SK-N-SH (cell line): ENCODE results near the gene FXYD7. TPM values are rescaled to one million over a fixed set of nuclear protein-coding genes. Genes with fewer than 3 reads are reported as not detected.
"Not testable (repeated sequence)": the region's sequence is repeated elsewhere in the genome, so short reads cannot be mapped to it uniquely, and the experiment has no call there.

Experiments
- CTCF ChIA-PET: fragments of 300-600, 350-600 bp; formaldehyde crosslinking; extraction: SDS; loops from one replicate; lab custom pipeline; 2021; lab: Yijun Ruan, JAX
- POLR2A ChIA-PET: fragments of 350-600 bp; sonication (Branson Sonifier 250); formaldehyde crosslinking; extraction: SDS; loops from one replicate; lab custom pipeline; 2020; ENCODE audit warnings: antibody characterized with exemption, inconsistent platforms; lab: Yijun Ruan, JAX
- DNase-seq: peaks from one replicate; pipeline ENCODE4 v3.0.0; 2012
- H2AFZ ChIP-seq: fragments of 200-600 bp; sonication (generic); 2 replicates; pipeline ENCODE4 v1.8.1; 2016; ENCODE audit warnings: antibody characterized with exemption, mild to moderate bottlenecking, low read depth
- H3F3A ChIP-seq: fragments of 200-600 bp; sonication (generic); replicated peaks from 2 replicates; pipeline ENCODE3; 2016; ENCODE audit warnings: antibody characterized with exemption, mild to moderate bottlenecking; ENCODE audit not compliant: insufficient read depth
- H3K27ac ChIP-seq, 2 experiments: fragments of 200-500 bp in 1 of 2; fragments of 200-600 bp in 1 of 2; sonication (Bioruptor generic) in 1 of 2; sonication (generic), shearing (Covaris generic) in 1 of 2; 2 replicates each; pipeline versions ENCODE4 v1.5.1 to v1.6.1; 2014 to 2016; ENCODE audit warnings: low read depth in 2 of 2, inconsistent platforms in 1 of 2, low read length in 1 of 2, mild to moderate bottlenecking in 1 of 2, mixed read lengths in 1 of 2
- H3K27me3 ChIP-seq: fragments of 200-600 bp; sonication (generic), shearing (Covaris generic); 2 replicates; pipeline ENCODE4 v1.6.1; 2016; ENCODE audit warnings: mixed run types; ENCODE audit not compliant: insufficient read depth
- H3K36me3 ChIP-seq, 2 experiments: fragments of 200-500 bp in 1 of 2; fragments of 200-600 bp in 1 of 2; sonication (Bioruptor generic) in 1 of 2; sonication (generic) in 1 of 2; replicated peaks in 1 of 2; 2 replicates each; pipeline versions ENCODE3 to v1.5.1; 2014 to 2016; ENCODE audit warnings: low read length in 1 of 2, mild to moderate bottlenecking in 1 of 2; ENCODE audit not compliant: insufficient read depth in 2 of 2, control insufficient read depth in 1 of 2
- H3K4me1 ChIP-seq, 2 experiments: fragments of 200-500 bp in 1 of 2; fragments of 200-600 bp in 1 of 2; sonication (Bioruptor generic) in 1 of 2; sonication (generic), shearing (Covaris generic) in 1 of 2; 2 replicates each; pipeline versions ENCODE4 v1.5.1 to v1.6.1; 2014 to 2016; ENCODE audit warnings: low read depth in 1 of 2, low read length in 1 of 2, mixed run types in 1 of 2; ENCODE audit not compliant: insufficient read depth in 2 of 2, control insufficient read depth in 1 of 2
- H3K4me2 ChIP-seq: fragments of 200-600 bp; sonication (generic), shearing (Covaris generic); 2 replicates; pipeline ENCODE4 v1.6.1; 2017; ENCODE audit warnings: mixed run types
- H3K4me3 ChIP-seq, 2 experiments: fragments of 200-500 bp in 1 of 2; fragments of 200-600 bp in 1 of 2; sonication (Bioruptor generic) in 1 of 2; sonication (generic), shearing (Covaris generic) in 1 of 2; 2 replicates each; pipeline versions ENCODE4 v1.5.1 to v1.8.1; 2014 to 2016; ENCODE audit warnings: low read depth in 2 of 2, inconsistent platforms in 1 of 2, low read length in 1 of 2, mild to moderate bottlenecking in 1 of 2, mixed read lengths in 1 of 2, moderate library complexity in 1 of 2
- H3K79me2 ChIP-seq: fragments of 200-600 bp; sonication (generic); 2 replicates; pipeline ENCODE4 v1.8.1; 2017; ENCODE audit warnings: mild to moderate bottlenecking; ENCODE audit not compliant: insufficient read depth
- H3K9ac ChIP-seq: fragments of 200-600 bp; sonication (generic); 2 replicates; pipeline ENCODE4 v1.6.1; 2017; ENCODE audit warnings: mixed run types
- H3K9me2 ChIP-seq: fragments of 200-600 bp; sonication (generic); 2 replicates; pipeline ENCODE4 v1.6.1; 2017; ENCODE audit warnings: mixed run types
- H3K9me3 ChIP-seq: fragments of 200-600 bp; sonication (generic); 2 replicates; pipeline ENCODE4 v1.6.1; 2017; ENCODE audit warnings: mixed run types, mild to moderate bottlenecking, moderate library complexity
- H4K20me1 ChIP-seq: fragments of 200-600 bp; sonication (generic); 2 replicates; pipeline ENCODE4 v1.6.1; 2017; ENCODE audit warnings: mild to moderate bottlenecking, mixed run types; ENCODE audit not compliant: insufficient read depth
- CHD2 ChIP-seq: fragments of 150-350 bp; IDR thresholded peaks from 2 replicates; pipeline ENCODE4 v1.6.1; 2018; ENCODE audit warnings: low read length; ENCODE audit not compliant: partially characterized antibody
- EZH2phosphoT487 ChIP-seq: fragments of 200-600 bp; sonication (generic); IDR thresholded peaks from 2 replicates; pipeline ENCODE4 v1.6.1; 2017; ENCODE audit warnings: low read depth, mixed run types, mild to moderate bottlenecking, antibody characterized with exemption, moderate library complexity, borderline replicate concordance
- JUND ChIP-seq: IDR thresholded peaks from 2 replicates; pipeline ENCODE4 v1.4.0; 2012
- MXI1 ChIP-seq: IDR thresholded peaks from 2 replicates; pipeline ENCODE4 v1.6.1; 2012; ENCODE audit warnings: mild to moderate bottlenecking, low read depth, low read length, improper control_type of control experiment
- NFIC ChIP-seq: IDR thresholded peaks from 2 replicates; pipeline ENCODE4 v1.4.0; 2012; ENCODE audit warnings: borderline replicate concordance
- NRF1 ChIP-seq: IDR thresholded peaks from 2 replicates; pipeline ENCODE4 v1.6.1; 2012; ENCODE audit warnings: low read depth, mild to moderate bottlenecking, low read length
- RCOR1 ChIP-seq: fragments of 150-350 bp; IDR thresholded peaks from 2 replicates; pipeline ENCODE4 v1.6.1; 2017; ENCODE audit warnings: antibody characterized with exemption, low read length
- RFX5 ChIP-seq: IDR thresholded peaks from 2 replicates; pipeline ENCODE4 v1.6.1; 2012; ENCODE audit warnings: mild to moderate bottlenecking, improper control_type of control experiment, low read length
- TAF1 ChIP-seq: IDR thresholded peaks from 2 replicates; pipeline ENCODE4 v1.6.1; 2012; ENCODE audit warnings: low read depth, mild to moderate bottlenecking, low read length, moderate library complexity, borderline replicate concordance
- TEAD4 ChIP-seq: IDR thresholded peaks from 2 replicates; pipeline ENCODE4 v1.4.0; 2012; ENCODE audit warnings: mild to moderate bottlenecking, borderline replicate concordance; ENCODE audit not compliant: insufficient read depth
- WGBS: methylation state at CpG from one replicate; pipeline ENCODE4 v1.1.6; 2017; ENCODE audit warnings: low lambda C conversion rate; 5-methylcytosine and 5-hydroxymethylcytosine counted together
- polyA plus RNA-seq, 3 experiments: library from polyadenylated mRNA; depleted of rRNA; stranded (reverse); fragments of >200 nt; gene quantifications; 2 replicates each; pipeline ENCODE4 v1.2.3, GENCODE V29; 2012
- TF ChIP-seq, protein P1 (sequence below): IDR thresholded peaks from 2 replicates; pipeline ENCODE4 v1.6.1; 2012; ENCODE audit warnings: mild to moderate bottlenecking, low read depth, low read length, moderate library complexity
- TF ChIP-seq, protein P2 (sequence below): IDR thresholded peaks from 2 replicates; pipeline ENCODE4; 2012
- TF ChIP-seq, protein P3 (sequence below): IDR thresholded peaks from 2 replicates; pipeline ENCODE4 v1.4.0; 2012; ENCODE audit warnings: low read depth

The FXYD7 gene
- polyA plus RNA-seq, 1 of the 3 experiments (the other 2 are of a cell fraction): 0.44 TPM

DNA sequence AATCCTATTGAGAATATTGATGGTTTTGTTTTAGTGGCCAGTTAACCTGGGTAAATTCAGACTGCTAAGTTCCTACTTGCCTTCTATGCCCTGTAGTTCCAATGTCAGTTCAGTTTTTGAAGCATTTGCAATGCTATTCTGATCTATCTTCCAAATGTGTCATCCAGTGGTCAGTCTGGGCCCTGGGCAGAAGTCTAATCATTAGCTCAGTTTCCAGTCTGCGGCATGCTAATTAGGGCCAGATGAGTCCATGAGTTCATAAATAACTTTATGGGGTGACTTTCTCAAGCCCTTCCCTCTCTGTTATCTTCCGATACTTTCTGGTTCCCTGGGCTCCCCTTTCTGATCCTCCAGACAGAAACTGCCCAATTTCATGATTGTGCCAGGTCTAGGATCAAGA lies 52.8 kb downstream of the FXYD7 start:
- DNase-seq: no peak

DNA sequence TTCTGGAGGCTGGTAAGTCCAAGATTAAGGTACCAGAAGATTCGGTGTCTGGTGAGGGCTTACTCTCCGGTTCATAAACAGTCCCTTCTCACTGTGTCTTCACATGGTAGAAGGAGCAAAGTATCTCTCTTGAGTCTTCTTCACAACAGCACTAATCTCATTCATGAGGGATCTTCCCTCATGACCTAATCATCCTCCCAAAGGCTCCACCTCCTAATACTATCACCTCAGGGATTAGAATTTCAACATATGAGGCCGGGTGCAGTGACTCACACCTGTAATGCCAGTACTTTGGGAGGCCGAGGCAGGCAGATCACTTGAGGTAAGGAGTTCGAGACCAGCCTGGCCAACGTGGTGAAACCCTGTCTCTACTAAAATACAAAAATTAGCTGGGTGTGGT lies 53.8 kb downstream of the FXYD7 start:
- H3K27ac ChIP-seq, H3K9me3 ChIP-seq, DNase-seq, H3K4me2 ChIP-seq, H3F3A ChIP-seq, H3K4me1 ChIP-seq, H3K4me3 ChIP-seq, H4K20me1 ChIP-seq, H2AFZ ChIP-seq, POLR2A ChIA-PET, H3K36me3 ChIP-seq, CTCF ChIA-PET, H3K9me2 ChIP-seq, H3K79me2 ChIP-seq, H3K9ac ChIP-seq: not testable (repeated sequence)
- 10% methylated on average over 6 of the region's 6 CpGs for WGBS
- H3K27me3 ChIP-seq: peaks cover 37% of the 10 kb centered on the region; the same call in 1 of the 2 replicates

More for the DNA sequence above, 52.8 kb downstream of the FXYD7 start:
- Histone ChIP-seq H3K9me3 (no peaks in the 10 kb centered on the region; the same call in 1 of the 2 replicates), H3K36me3 (no peaks in the 10 kb centered on the region), H3K27me3 (peaks cover 32% of the 10 kb centered on the region; the same call in 1 of the 2 replicates), H3K27ac (no peak overlapping the region), H3K4me3 (no peak overlapping the region), H3K9ac (no peak overlapping the region), H3F3A (no peaks in the 10 kb centered on the region), H3K4me1 (no peaks in the 10 kb centered on the region), H3K9me2 (no peaks in the 10 kb centered on the region), H2AFZ (no peak overlapping the region), H4K20me1 (no peaks in the 10 kb centered on the region), H3K4me2 (no peak overlapping the region), H3K79me2 (no peaks in the 10 kb centered on the region)
- ChIA-PET CTCF (no interaction called here), POLR2A (no interaction called here)
- TF ChIP-seq EZH2phosphoT487 (no peak), CHD2 (no peak), TEAD4 (no peak), RFX5 (no peak), RCOR1 (no peak), TAF1 (no peak)
- TF ChIP-seq, protein P1, sequence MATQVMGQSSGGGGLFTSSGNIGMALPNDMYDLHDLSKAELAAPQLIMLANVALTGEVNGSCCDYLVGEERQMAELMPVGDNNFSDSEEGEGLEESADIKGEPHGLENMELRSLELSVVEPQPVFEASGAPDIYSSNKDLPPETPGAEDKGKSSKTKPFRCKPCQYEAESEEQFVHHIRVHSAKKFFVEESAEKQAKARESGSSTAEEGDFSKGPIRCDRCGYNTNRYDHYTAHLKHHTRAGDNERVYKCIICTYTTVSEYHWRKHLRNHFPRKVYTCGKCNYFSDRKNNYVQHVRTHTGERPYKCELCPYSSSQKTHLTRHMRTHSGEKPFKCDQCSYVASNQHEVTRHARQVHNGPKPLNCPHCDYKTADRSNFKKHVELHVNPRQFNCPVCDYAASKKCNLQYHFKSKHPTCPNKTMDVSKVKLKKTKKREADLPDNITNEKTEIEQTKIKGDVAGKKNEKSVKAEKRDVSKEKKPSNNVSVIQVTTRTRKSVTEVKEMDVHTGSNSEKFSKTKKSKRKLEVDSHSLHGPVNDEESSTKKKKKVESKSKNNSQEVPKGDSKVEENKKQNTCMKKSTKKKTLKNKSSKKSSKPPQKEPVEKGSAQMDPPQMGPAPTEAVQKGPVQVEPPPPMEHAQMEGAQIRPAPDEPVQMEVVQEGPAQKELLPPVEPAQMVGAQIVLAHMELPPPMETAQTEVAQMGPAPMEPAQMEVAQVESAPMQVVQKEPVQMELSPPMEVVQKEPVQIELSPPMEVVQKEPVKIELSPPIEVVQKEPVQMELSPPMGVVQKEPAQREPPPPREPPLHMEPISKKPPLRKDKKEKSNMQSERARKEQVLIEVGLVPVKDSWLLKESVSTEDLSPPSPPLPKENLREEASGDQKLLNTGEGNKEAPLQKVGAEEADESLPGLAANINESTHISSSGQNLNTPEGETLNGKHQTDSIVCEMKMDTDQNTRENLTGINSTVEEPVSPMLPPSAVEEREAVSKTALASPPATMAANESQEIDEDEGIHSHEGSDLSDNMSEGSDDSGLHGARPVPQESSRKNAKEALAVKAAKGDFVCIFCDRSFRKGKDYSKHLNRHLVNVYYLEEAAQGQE: no peak
- WGBS: 31% methylated on average over 2 of the region's 2 CpGs

DNA sequence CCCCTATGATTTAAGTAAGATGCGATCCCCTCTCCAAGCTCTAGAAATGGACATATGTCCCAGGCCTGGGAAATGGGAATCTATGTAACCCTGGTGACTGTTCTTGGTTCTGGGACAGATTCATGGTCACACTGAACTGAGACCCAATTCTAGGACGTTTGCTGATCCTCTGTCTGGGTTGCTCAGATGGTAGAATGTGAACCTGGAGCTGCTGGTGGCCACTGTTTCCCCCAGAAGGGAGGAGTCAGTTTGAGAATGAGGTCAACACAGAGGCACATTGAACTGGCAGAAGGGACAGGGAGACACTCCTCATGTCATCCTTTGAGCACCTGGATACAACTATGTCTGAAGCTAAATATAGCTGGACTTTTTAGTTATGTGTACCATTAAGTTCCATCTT lies 56.4 kb downstream of the FXYD7 start:
- H2AFZ ChIP-seq: no peak overlapping the region
- no peaks in the 10 kb centered on the region for H3K4me1 ChIP-seq
- no peaks in the 10 kb centered on the region for H3K9me2 ChIP-seq
- H3K9ac ChIP-seq: no peak overlapping the region
- H3K79me2 ChIP-seq: no peaks in the 10 kb centered on the region
- ChIA-PET CTCF (interaction anchor here (1.0 to 1.2 kb wide), 2 partner anchors 57 to 108 kb away, joined by 3 read pairs; no protein-coding TSS in a partner anchor), POLR2A (no interaction called here)
- no peaks in the 10 kb centered on the region for H3F3A ChIP-seq
- DNase-seq: no peak
- WGBS: 42% methylated on average over 2 of the region's 2 CpGs
- H3K4me3 ChIP-seq: no peak overlapping the region
- peaks cover 37% of the 10 kb centered on the region; the same call in 1 of the 2 replicates for H3K27me3 ChIP-seq
- no peaks in the 10 kb centered on the region for H3K36me3 ChIP-seq
- no peak overlapping the region for H3K27ac ChIP-seq
- H3K4me2 ChIP-seq: no peak overlapping the region
- H3K9me3 ChIP-seq: no peaks in the 10 kb centered on the region
- no peaks in the 10 kb centered on the region for H4K20me1 ChIP-seq
- TF ChIP-seq JUND (no peak), NFIC (no peak), CHD2 (no peak), MXI1 (no peak), NRF1 (no peak)
- TF ChIP-seq, protein P2, sequence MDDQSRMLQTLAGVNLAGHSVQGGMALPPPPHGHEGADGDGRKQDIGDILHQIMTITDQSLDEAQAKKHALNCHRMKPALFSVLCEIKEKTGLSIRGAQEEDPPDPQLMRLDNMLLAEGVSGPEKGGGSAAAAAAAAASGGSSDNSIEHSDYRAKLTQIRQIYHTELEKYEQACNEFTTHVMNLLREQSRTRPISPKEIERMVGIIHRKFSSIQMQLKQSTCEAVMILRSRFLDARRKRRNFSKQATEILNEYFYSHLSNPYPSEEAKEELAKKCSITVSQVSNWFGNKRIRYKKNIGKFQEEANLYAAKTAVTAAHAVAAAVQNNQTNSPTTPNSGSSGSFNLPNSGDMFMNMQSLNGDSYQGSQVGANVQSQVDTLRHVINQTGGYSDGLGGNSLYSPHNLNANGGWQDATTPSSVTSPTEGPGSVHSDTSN: no peak
- TF ChIP-seq, protein P3, sequence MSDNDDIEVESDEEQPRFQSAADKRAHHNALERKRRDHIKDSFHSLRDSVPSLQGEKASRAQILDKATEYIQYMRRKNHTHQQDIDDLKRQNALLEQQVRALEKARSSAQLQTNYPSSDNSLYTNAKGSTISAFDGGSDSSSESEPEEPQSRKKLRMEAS: no peak
- TF ChIP-seq, protein P1: no peak
